Astrocyte of the cerebellum (primary cell): Measurements from ENCODE around the gene CCDC149.

Experiments
- DNase-seq: peaks from one replicate; pipeline ENCODE4 v3.0.0-alpha.2; 2011; ENCODE audit warnings: low read depth
- H3K4me3 ChIP-seq: 2 replicates; pipeline ENCODE4 v1.5.1; 2011; ENCODE audit warnings: mild to moderate bottlenecking, low read depth, low read length, moderate library complexity
- in situ Hi-C: cut with HindIII; loops from 2 replicates; pipeline ENCODE4 v1.10.0; 2017; ENCODE audit warnings: low sequenced_read_pairs
- TF ChIP-seq, protein P1 (sequence below): IDR thresholded peaks from 2 replicates; pipeline ENCODE4 v1.5.1; 2012; ENCODE audit warnings: low read length, low read depth, moderate library complexity, mild to moderate bottlenecking; ENCODE audit errors: missing control alignments

Gene CCDC149

DNA sequence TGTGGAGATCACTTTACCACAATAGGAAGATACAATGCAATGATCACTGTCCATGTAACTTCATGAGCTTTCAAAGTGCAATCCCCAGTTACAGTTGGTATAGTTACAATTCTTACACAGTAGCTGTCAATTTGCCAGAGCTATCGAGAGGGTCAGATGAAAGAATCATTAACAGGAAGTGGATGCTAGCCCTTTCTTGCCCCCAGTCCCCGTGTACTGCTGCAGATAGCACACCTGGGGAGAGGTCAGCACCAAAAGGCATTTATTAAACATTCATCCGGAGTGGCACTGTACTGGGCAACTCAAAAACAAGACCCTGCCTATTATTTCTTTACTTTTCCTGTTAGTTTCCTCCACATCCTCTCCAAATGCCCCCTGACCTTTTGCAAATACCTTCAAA is 69.7 kb downstream of the CCDC149 start:
- in situ Hi-C loops = loop anchor here (5.0 kb wide), 1 partner anchor 71 kb away; no protein-coding TSS in a partner anchor
- TF ChIP-seq, protein P1, sequence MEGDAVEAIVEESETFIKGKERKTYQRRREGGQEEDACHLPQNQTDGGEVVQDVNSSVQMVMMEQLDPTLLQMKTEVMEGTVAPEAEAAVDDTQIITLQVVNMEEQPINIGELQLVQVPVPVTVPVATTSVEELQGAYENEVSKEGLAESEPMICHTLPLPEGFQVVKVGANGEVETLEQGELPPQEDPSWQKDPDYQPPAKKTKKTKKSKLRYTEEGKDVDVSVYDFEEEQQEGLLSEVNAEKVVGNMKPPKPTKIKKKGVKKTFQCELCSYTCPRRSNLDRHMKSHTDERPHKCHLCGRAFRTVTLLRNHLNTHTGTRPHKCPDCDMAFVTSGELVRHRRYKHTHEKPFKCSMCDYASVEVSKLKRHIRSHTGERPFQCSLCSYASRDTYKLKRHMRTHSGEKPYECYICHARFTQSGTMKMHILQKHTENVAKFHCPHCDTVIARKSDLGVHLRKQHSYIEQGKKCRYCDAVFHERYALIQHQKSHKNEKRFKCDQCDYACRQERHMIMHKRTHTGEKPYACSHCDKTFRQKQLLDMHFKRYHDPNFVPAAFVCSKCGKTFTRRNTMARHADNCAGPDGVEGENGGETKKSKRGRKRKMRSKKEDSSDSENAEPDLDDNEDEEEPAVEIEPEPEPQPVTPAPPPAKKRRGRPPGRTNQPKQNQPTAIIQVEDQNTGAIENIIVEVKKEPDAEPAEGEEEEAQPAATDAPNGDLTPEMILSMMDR = no peak
- no peak overlapping the region for H3K4me3 ChIP-seq
- no peak for DNase-seq

DNA sequence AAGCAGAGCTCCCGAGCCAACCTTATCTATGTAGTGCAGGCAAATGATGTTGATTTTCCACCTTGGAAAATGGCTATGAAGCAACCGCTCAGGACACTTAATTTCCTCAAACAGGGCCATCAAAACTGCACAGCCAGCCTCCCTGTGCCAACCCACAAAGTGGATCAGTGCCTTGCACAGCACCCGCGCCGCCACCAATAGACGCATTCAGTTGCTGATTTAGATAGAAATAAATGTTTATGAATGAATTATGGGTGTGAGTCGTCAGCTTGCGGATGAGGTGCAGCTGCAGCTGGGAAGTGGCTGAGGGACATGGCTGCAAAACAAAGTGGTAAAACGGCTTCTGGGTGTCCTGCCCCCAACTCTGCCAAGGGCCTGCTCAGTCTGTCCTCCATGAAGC is 70.5 kb downstream of the CCDC149 start:
- TF ChIP-seq, protein P1 = no peak
- in situ Hi-C loops = loop anchor here (5.0 kb wide), 1 partner anchor 70 kb away; no protein-coding TSS in a partner anchor
- H3K4me3 ChIP-seq = no peak overlapping the region
- DNase-seq = no peak

DNA sequence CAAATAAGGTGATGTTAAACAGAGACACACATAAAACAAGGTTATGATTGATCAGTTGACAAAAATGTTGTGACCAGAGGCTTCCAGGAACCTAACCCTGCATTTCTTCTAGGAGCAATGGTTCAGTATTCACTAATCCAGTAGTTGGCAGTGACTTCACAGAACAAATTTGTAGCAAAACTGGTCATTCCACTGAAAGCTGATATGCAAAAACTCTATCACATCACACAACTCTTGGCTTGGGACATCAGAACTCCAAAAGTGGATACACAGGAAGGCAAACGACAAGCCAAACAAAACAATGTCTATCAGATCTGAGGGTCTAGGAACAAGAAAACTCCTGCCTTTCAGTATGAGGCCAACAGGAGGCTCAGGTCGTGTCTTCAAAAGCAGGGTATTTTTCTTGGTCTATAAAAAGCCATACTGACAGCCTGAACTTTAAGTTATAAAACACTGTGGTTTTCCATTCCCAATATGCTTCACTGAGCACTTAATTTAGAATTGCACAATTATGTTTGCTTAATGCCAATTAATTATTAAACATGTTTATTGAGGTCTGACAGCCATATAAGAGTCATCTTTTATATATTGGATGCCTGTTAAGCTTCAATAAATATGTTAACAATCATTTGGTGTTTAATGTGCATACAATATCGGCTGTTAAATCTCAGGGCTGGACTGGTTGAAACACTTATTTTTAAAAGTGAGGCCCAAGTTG is 71.9 kb downstream of the CCDC149 start:
- no peak for DNase-seq
- in situ Hi-C loops = loop anchor here (5.0 kb wide), 1 partner anchor 69 kb away; no protein-coding TSS in a partner anchor

DNA sequence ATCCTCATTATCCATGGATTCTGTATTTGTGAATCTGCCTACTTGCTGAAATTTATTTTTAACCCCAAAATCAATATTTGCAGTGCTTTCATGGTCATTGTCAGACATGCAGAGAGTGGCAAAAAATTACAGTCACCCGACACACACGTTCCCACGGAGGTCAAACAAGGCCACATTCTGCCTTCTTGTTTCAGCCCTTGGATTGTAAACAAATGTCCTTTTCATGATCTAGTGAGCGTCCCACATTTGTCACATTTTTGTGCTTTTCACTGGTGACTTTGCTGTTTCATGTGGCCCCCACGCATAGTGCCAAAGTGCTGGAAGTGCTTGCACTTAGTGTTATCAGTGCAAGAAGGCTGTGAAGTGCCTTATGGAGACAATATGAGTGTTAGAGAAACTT is 72.5 kb downstream of the CCDC149 start:
- in situ Hi-C loops = loop anchor here (5.0 kb wide), 1 partner anchor 68 kb away; no protein-coding TSS in a partner anchor
- H3K4me3 ChIP-seq = no peak overlapping the region
- no peak for DNase-seq
- TF ChIP-seq, protein P1 = no peak

More for the DNA sequence above, 71.9 kb downstream of the CCDC149 start:
- TF ChIP-seq, protein P1 = peak; percentile 13
- no peak overlapping the region for H3K4me3 ChIP-seq

DNA sequence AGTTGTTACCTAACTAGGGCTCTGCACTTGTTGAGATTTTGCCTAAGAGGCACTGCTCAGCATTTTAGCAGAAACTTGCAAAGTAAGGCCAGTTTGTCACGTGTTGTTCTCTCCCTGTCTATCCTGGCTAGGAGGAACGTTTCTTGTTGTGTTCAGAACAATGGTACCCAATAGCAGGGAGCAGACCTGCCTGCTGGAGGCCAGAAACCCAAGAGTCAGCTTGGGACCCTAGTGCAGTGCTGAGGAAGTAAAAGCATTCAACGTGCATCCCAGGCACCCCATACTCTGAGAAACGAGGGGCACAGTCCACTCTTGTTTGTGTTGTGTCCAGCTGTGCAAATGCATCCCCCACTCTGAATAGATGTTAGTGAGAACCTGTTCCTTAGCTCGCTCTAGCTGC is 75.1 kb downstream of the CCDC149 start:
- DNase-seq = no peak
- H3K4me3 ChIP-seq = no peak overlapping the region
- TF ChIP-seq, protein P1 = no peak
- in situ Hi-C loops = no loop called here

DNA sequence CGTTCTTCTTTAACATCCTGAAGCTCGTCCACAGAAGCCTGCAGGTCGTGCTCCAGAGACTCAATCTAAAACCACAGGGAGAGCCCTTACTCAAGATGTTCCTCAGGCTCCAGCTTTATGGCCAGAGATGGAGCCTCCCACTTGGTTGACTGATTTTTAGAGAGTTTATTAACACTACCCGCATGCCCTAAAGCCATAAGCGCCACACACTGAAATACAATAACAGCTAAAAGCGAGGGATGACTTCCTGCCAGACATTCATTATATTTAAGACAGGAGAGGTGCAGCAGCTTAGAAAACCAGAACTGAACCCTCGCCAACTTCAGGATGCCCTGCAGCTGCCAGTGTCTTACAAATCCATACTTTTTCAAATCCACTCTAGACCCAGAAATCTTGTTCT is 75.5 kb downstream of the CCDC149 start:
- TF ChIP-seq, protein P1 = no peak
- no peak overlapping the region for H3K4me3 ChIP-seq
- in situ Hi-C loops = no loop called here
- DNase-seq = no peak
